ENCODE results near the gene CYRIA.

DNA sequence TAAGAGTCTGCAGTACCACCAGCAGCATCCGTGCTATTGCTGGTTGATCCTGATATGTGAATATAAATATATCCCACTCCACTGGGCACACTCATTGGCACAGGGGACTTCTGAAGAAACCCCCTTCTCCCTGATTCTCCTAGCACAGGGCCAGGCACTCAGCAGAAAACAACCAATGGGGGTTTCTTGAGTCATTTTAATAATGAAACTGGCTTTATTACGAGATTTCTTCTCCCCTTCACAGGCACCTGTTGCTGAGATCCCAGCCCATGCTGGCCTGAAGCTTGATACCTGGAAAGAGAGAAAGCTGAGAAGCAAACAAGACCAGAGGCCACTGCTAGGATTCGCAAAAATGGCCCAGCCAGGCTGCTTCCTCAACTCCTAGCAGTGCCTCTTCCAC, 17.9 kb upstream of the CYRIA start:
- no peak for TF ChIP-seq EZH2 (IDR thresholded peaks at IDR 0.05; ENCODE audit: borderline replicate concordance, low read length)
- TF ChIP-seq, protein P1, sequence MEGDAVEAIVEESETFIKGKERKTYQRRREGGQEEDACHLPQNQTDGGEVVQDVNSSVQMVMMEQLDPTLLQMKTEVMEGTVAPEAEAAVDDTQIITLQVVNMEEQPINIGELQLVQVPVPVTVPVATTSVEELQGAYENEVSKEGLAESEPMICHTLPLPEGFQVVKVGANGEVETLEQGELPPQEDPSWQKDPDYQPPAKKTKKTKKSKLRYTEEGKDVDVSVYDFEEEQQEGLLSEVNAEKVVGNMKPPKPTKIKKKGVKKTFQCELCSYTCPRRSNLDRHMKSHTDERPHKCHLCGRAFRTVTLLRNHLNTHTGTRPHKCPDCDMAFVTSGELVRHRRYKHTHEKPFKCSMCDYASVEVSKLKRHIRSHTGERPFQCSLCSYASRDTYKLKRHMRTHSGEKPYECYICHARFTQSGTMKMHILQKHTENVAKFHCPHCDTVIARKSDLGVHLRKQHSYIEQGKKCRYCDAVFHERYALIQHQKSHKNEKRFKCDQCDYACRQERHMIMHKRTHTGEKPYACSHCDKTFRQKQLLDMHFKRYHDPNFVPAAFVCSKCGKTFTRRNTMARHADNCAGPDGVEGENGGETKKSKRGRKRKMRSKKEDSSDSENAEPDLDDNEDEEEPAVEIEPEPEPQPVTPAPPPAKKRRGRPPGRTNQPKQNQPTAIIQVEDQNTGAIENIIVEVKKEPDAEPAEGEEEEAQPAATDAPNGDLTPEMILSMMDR (IDR thresholded peaks at IDR 0.05; ENCODE audit: low read length) = no peak
